ENCODE data around the gene ADD1.

Gene ADD1

DNA sequence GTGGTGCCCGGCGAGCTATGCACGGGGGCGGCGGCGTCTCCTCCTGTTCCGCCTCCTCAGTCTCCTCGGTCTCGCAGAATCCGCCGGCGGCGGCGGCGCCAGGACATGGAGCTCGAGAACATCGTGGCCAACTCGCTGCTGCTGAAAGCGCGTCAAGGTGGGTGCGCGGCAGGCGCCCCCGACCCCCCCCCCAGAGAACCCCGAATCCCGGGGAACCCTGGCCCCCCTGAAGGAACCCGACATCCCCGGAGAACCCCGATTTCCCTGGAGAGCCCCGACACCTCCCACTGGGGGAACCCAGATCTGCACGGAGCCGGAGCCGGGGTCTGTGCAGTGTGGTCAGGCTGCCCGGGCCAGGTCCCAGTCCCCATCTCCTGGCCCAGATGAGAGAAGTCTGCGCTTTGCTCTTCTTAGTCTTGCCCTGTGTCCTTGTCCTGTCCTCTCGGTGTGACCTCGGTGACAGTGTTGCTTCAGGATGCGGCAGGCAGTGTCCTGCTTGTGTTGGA, 120.4 kb downstream of the ADD1 start:
- no peak for DNase-seq (ENCODE audit: low spot score)

GRCh38 chr4:2964706-2965258, 121.1 kb downstream of the ADD1 start:
- DNase-seq (ENCODE audit: low spot score): no peak

DNA sequence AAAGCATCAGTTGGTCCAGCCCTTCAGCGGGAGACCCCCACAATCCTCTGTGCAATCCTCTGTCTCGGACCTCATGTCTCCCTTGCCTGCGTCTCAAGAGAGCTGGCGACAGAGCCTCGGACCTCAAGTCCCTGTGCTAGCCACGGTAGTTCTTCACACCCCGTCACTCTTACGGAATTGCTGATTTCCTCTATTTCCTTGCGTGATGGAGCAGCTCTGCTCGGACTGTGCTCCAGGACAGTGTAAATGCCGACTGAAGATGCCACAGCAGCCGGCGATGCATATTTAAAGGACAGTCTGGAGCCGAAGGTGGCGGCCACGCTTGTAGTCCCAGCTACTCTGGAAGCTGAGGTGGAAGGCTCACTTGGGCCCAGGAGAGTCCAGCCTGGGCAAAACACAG, 121.6 kb downstream of the ADD1 start:
- DNase-seq (ENCODE audit: low spot score): no peak

GRCh38 chr4:2968381-2968780, 124.7 kb downstream of the ADD1 start:
- no peak for DNase-seq (ENCODE audit: low spot score)

DNA sequence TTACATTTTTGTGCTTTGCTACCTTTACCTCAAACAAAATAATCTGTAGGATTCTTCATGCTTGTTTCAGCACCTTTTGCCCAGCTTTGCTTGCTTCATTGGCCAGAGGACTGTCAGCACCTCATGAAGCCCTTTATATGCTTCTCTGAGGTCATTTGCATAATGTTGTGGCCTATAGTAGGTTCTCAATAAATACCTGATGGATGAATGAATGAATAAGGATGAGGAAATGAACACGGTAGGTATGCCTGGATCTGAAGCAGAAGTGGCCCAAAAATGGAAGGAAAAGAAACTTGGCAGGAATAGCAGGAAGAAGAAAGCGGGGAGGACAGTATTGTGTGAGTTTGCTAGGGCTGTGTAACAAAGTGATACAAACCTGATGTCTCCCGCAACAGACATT, 127.6 kb downstream of the ADD1 start:
- no peak for DNase-seq (ENCODE audit: low spot score)

GRCh38 chr4:2977211-2978088, 133.8 kb downstream of the ADD1 start:
- DNase-seq (ENCODE audit: low spot score): no peak
